ENCODE measurements around the gene FHOD3.

DNA sequence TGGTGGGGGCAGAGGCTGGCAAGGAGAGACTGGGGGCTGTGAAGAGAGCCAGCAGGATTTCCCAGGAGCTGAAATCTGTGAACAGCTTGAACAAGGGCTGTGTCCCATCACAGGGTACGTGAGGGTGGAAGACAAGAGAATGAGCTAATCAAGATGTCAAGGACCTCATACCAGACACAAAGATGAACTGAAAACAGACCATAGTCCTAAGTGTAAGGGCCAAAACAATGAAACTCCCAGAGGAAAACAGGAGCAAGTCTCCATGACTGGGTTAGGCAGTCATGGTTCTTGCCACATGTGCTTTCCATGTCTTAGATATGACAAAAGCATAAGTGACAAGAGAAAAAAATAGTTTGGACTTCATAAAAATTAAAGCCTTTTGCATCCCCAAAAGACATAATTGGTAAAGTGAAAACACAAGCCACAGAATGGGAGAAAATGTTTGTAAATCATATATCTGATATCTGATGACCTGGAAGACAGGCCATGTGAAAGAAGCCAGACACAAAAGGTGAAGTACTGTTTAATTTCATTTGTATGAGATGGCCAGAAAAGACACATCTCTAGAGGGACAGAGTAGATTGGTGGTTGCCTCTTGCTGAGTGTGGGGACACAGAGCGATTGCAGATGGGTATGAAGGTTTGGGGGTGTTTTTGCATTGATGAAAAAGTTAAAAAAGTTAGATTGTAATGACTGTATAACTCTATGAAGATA lies 67.6 kb downstream of the FHOD3 start:
- TF ChIP-seq GATA3 (IDR thresholded peaks at IDR 0.05; ENCODE audit: low read depth, low read length) = no peak
- peak; percentile 35; the same call in 1 of the 2 replicates for TF ChIP-seq GATA2 (IDR thresholded peaks at IDR 0.05; ENCODE audit: low read depth, low read length)

All from SH-SY5Y (cell line).